Stimulated activated CD4-positive, alpha-beta T cell treated with anti-CD3 and anti-CD28 coated beads, Interleukin-4, amount 100 ng/mL, for 24 hours (primary cell): ENCODE results near the gene NEIL1.
"Not testable (repeated sequence)": the region's sequence is repeated elsewhere in the genome, so short reads cannot be mapped to it uniquely, and the experiment has no call there.

Experiments used
- DNase-seq: peaks from one replicate; pipeline ENCODE4 v3.0.0-alpha.2; 2020

Gene NEIL1

DNA sequence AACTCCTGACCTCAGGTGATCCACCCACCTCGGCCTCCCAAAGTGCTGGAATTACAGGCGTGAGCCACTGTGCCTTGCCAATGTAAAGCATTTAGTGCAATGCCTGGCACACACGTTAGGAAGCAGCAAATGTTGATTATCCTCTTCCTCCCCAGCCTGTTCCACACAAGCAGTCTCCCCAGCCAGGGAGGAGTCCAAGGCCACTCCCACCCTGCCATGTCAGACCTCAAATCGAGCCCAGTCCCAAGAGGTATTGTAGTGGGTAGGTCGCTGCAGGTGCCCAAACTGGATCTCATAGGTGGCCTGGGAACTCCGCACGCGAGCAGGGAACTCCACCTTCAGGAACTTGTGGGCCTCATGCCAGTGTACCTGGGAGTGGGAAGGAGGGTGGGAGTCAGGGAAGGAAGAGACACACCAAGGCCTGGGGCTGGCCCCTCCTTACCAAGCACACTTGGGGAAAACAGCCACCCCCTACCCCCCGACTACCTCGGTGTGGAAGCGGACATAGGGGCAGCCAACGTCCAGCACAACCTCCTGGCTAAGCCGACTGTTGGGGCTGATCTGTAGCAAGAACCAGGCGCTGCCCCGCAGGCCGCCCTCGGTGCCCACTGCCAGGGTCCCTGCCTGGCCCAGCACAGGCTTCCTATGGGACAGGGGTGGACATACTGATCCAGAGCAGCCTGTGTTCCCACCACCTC, 11.3 kb downstream of the NEIL1 start:
- DNase-seq, result no peak

DNA sequence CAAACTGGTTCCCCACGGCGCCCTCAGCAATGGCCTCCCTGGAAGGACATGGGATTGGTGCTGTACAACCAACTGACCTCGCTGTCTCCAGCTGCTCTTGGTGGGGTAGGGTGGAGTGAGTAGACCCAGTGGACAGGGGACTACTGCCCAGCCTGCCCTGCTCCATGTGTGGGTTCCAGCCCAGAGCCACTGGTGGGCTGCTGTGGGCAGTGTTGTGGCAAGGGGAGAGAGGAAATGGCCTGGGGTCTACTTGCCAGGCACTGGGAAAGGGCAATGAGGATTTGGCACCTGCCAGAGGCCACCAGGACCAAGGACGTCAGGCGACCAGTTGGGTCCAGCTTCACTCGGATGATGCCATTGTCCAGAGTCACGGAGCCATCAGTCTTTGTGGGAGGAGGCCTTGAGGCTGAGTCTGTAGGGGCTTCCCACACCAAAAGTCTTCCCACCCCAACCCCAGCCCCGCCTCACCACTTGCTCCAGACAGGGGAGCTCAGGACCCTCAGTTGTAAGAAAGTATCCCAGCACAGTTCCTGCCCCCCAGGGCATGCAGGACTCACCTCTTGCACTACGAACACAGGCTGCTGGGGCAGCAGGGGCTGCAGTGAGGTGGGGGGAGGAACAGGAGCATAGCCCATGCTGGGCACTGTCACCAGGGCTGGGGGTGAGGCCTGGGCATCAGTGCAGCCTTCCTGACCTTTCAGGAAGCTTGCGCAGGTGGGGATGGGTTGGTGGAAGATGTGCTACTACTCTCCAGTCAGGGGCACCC, 12.1 kb downstream of the NEIL1 start:
- DNase-seq, result no peak

DNA sequence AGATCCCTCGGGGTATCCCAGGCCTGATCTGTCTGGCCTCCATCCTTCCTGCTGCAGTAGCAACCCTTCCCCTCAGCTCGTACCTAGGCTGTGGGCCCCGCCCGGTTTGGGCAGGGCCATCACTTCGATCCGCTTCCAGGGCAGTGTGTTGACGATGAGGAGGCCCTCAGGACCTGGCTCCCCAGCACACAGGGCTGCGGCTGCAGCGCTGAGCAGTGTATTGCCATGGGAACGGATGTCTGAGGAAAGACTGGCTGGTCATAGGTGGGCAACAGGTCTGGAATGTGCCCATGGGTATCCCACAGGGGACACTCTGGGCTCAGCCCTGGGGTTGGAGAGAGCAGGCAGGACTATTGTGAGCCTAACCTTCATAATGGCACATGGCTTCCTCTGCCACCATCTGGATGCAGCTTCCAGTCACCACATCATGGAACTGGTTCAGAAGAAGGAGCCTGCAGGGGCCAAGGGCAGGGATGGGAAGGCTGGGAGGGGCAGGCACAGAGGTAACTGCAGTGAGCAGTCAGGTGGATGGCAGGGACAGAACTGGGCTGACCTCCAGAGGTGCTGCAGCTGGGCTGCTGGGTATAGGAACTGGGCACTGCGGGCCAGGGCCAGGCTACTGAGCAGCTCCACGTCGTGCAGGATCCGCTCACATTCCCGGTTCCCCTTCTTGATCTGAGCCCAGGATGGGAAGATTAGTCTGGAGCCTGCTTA, 12.9 kb downstream of the NEIL1 start:
- no peak for DNase-seq

DNA sequence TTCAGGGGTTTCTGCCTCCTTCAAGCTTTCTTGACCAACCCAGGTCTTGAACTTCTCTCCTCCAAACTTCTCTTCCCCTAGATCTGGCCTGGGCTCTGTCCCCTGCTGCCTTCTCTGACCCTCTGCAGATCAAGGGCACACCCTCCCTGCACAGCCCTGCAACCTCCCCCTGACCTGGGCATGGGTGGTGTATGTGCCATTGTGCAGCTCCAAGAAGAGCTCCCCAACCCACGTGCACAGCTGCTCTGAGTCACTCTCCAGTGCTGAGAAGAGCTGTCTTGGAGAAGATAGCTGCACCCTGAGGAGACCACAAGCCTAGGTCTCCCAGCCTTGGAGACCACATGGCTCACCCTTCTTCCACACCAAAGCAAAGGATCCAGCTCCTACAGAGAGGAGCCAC, 13.6 kb downstream of the NEIL1 start:
- no peak for DNase-seq

DNA sequence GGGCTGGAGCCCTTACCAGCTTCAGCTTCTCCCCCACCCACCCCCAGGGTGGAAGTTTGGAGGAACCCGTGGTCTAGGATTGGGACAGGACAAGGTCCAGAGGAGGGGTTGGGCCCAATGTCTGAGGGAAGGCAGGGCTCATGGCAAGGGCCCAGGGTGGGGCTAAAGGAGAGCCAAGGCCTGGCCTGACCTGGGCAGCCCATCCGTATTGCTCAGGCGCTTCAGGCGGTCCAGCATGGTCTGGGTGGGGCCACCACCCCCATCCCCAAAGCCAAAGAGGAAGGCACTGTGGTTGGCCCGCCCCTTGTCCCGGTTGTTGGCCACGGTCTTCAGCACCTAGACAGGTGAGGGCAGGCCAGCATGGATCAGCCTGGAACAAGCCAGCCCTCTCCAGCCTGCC, 14.0 kb downstream of the NEIL1 start:
- no peak for DNase-seq

DNA sequence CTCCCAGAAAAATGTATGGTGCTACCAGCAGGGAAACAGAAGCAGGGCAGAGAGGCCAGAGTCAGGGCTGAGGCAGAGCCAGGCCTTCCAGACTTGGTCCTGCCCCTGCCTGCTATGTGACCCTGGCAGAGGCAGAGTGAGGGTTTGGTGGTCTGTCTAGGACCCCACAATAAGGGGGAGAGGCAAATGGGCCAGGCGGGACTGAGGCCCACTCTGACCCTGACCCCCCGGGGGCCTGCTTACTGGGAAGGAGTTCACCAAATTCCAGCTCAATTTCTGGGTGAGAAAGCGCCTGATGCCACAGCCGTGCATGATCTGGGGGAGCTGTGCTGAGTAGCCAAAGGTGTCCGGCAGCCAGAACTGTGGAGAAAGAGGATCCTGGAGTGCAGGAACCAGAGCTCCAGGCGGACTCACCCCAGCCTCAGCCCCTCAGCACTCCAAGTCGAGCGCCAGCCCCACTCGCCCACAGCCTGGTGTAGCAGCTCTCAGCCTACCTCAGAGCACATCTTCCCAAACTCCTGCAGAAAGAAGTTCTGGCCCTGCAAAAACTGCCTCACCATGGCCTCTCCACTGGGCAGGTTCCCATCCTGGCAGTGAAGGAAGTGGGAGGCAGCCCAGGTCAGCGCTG, 14.6 kb downstream of the NEIL1 start:
- DNase-seq, result no peak

DNA sequence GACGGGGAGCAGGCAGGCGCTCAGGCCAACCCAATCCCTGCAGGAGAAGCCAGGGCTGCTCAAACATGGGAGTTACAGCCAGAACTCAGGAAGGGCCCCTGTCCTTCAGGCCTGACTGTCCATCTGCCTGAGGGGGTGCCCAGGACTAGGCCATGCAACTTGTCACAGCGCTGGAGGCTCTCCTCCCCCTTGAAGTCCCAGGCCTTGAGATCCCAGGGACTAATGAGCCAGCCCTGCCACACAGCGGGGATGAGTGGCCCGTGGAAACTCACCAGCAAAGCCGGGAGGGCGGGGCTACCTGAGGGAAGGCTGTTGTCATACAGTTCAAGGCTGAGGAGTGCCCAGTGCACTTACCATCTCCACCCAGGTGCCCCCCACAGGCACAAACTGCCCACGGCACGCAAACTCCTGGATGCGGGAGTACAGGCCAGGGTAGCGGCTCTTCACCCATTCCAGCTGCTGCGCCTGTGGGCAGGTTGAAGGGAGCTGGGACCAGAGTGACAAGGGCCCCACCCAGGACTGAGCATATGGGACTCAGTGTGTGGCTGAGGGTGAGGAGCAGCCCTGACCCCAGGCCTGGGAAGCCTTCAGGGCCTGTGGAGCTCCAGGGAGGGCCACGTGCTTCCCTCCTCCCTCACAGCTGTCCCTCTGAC, 15.3 kb downstream of the NEIL1 start:
- DNase-seq, result no peak

DNA sequence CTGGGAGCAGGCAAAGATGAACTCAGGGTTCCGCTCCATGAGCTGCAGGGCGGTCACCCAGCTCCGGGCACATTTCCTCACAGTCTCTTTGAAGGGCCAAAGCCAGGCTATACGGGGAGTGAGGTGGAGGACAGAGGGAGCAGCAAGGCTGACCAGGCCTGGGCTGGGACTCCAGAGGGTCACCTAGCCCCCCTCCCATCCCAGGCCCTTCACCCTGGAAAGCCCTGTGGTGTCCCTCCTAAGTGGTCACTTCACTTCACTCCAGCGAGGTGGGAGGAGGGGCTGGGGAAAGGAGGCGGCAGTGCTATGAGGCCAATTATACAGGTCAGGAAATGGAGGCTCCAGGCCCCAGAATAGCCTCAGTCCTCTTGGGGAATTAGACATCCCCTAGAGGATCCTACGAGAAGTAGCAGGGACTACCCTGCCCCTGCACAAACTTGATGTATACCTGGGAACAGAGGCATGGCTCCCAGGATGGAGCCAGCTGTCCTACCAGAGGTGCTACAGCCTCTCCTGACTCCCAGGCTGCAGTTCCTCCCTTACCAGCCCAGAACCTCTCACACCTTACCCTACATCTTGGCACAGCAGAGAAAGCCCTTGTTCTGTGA, 15.9 kb downstream of the NEIL1 start:
- no peak for DNase-seq

DNA sequence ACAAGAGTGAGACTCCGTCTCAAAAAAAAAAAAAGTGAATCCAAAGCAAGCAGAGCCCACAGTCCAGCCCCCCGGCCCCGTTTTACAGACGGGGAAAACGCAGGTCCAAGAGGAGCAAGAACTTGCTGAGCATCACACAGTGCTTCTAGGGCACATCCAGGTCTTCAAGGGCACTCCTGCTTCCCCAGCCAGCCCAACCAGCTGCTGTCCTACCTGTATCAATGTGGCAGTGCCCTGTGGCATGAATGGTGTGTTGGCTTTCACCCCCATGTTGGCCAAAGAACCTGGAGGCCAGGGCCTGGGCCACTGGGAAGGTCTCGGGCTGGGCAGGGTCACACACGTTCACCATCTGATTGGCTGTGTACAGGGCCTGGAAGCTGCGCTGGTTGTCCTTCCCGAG, 16.9 kb downstream of the NEIL1 start:
- DNase-seq, result no peak

DNA sequence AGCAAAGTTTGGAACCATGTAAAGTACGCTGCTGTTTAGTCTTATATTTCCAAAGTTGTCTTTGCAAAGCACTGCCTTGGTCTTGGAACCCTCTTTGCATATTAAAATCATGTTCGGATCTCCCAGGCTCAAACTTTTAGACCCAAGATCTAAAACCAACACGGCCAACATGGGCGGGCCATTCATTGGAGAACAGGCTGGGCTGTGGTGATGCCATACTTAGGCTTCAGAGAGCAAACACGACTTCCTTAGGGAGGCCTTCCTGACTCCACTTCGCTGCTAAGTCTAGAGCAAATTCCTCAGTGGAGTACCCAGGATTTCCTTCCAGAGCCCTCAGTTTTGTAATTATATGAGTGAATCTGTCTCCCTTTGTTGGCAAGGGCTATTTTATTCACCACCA, 18.0 kb downstream of the NEIL1 start:
- DNase-seq, result no peak

DNA sequence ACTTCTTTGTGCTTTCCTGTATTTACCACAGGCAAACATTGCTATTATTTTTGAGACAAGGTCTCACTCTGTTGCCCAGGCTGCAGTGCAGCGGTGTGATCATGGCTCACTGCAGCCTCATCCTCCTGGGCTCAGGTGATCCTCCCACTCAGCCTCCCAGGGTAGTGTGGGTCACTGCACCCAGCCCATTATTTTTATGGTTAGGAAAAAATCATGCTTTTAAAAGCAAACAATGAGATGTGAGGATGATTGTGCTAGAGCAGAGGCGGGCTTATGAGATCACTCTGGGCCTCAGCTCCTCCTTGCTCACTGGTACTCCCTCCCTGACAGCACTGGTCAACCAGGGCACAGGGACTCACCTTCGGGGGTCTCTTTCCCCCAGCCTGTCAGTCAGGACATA, 19.3 kb downstream of the NEIL1 start:
- DNase-seq, result no peak

DNA sequence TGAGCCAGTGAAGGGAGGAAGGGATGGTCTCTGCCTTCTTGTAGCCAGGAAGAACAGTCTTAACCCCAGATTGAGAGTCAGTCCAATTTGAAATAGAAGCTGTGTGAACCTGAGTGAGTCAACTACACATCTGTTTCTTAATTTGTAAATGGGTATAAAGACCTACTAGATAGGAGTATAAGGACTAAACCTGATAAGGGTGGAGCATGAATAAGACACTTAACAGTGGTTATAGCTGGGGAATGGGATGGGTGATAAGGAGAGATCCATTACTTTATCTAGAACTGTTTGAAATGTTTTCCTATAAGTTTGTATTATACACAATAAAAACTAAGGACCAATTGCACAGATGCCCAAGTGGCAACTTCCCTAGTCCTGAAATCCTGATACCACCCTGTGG, 20.2 kb downstream of the NEIL1 start:
- no peak for DNase-seq

DNA sequence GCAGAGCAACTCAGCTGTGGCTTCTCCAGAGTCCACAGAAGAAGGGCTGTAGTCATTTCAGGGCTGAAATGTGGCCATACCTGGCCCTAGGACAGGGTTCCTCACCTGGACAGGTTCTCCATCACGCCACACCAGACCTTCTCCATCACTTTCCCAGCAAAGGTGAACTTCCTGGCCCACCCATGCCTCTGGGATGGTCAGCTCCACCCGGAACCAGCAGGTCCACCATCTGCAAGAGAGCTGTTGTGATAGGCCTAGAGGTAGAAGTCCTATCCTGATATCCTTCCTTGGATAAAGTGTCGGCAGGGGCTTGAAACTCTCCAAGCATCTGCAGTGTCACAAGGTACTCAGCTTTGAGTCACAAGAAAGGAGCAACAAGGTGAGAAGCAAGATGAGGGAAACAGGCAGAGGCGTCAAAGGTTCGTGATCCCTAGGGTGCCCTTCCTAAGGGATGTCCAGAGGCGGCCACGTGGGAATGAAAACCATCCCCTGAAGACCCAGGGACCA, 20.6 kb downstream of the NEIL1 start:
- no peak for DNase-seq

DNA sequence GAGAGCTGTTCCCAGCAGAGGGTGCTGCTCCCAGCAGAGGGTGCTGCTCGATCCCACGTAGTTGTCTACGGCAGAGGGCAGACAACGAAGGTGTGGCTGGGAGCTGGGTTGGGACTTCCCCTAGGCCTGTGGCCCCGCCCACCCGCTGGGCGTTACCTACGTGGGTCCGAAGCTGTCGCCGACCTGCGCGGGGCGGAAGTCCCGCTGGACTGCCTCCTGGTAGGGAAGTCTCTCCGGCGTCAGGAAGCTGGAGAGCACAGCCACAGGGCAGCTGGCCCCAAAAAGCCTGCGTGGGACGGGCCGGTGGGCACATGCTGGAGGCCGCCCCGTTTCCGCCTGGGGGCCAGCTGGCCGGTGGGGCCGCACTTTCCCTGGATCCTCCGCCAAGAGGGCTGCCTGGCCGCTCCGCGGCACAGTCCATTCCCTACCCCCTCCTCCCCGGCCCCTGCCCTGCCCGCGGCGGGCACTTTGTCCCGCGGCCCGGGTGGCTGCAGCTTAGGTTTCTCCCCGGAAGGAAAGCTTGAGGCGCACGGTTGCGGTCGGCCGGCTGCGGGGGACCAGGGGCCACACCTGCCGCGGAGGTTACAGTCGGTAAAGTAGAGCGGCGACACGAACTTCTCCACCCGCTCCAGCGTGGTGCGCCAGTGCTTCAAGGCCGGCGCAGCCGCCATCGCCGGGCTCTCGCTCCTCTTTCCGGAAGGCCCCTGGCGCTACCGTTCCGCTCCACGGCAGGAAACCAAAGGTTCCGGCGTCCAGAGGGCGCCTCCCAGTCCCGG, 21.3 kb downstream of the NEIL1 start, which contains the start of gene MAN2C1:
Gene MAN2C1, minus strand, starts transcription at position 695 of the 776 bp plus-strand sequence. Its CDS starts 24 bp downstream, at position 671.
- DNase-seq, result peak; percentile 95

DNA sequence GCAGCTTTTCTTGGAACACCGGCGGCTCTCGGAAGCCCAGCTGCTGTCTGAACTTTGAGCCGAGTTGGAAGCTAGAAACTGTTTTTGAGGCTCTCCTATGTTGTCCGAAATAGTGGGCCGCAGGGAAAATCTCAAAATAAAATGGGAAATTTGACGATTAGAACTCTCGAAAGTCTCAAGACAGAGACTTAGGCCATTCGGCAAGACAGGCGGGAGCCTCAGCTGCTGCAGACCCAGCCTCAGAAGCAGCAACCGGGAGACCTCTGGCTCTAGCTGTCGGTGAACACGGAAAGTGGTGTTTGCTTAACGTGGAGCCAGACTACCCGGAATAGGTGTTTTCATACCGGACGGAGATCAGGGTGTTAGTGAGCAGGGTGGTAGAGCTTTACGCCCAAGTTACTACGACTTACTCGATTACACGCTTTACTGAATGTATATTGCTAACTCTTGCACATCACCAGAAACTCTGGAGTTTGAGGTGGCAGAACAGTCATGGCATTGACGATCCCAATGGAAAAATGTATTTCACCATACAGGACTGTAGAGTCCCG, 21.9 kb downstream of the NEIL1 start:
- no peak for DNase-seq

DNA sequence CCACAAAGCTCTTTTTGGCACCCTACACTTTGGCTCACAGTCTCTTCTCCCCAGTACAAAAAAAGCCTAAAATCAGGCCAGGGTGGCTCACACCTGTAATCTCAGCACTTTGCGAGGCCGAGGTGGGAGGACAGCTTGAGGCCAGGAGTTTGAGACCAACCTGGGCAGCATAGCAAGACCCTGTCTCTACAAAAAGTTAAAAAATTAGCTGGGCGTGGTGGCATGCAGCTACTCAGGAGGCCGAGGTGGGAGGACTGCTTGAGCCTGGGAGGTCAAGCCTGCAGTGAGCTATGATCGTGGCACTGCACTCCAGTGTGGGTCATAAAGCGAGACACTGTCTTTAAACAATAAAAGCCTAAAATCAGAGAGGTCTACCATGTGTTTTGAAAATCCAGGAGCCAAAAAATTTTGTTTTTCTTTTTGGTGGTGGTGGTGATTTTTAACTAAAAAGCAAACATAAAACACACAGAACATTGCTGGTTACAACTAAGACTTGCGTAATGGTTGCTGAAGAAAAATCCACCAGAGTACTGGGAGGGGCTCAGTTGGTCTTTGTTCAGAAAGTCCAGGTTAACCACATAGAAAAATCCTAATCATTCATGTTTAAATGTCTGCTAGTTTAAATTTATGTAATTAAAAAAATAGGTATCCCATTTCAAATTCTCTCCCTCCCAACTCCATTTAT, 23.2 kb downstream of the NEIL1 start:
- DNase-seq, result no peak

DNA sequence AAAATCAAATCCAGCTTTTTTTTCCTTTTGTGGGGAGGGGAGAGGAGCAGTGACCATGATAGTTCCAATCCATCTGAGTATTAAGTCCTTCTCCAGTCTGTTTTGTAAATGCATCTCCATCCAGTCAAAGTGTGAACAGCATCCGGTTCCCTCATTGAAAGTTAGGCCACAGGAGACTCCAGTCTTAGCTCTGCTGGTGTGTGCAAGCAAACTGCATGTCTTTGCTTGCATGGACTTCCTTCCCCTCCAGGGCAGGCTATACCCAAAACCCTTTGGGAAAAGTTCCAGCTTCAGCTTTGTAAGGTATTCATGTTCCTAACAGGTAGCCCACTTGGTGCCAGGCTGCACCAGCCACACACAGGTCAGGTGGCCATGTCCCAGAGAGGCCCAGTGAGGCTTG, 24.6 kb downstream of the NEIL1 start:
- DNase-seq, result no peak

DNA sequence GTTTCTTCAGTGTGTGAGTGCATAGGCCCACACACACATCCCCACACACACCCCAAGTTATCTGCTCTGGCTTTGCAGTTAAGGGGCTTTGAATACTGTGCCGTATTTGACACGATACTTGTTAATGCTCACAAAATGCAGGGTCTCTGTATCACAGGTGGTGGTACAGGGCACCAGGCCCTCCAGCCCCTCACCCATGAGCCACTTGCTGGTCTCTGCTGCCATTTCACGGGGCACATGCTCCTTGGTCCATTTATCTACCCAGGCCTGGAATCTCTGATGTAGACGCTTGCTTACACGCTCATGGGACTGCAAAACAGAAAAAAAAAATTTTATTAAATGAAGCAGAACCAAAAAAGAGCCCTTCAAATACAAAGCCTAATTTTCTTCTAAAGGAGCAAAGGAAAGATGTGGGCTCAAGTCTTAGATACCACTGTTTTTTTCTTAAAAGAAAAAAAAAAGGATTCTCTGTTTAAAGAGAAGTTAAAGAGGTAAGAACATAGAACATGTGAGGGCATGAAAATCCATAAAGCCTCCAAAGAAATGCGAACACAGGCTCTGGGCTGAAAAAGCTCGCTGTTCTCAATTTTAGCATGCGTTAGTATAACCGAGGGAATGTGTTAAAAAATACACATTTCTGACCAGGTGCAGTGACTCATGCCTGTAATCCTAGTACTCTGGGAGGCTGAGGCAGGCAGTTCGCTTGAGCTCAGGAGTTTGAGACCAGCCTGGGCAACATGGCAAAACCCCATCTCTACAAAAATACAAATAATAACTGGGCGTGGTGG, 25.3 kb downstream of the NEIL1 start:
- no peak for DNase-seq

DNA sequence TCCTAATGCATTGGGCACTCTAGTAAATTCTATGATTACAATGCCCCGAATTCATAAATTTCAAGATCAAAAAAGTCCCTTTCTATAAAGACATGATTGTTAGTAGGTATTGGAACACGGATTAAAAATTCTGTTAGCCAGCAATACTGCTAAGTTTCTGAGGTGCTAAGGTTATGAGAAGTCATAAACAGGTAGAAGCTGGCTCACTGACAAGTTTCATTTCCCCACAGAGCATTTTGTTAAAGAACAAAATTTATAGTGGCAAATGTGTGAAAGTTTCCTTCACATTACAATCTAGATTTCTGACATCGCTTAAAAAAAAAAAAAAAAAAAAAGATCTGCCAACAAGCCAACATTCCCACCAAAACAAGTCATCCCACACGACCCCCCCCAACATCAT, 33.9 kb downstream of the NEIL1 start:
- no peak for DNase-seq

DNA sequence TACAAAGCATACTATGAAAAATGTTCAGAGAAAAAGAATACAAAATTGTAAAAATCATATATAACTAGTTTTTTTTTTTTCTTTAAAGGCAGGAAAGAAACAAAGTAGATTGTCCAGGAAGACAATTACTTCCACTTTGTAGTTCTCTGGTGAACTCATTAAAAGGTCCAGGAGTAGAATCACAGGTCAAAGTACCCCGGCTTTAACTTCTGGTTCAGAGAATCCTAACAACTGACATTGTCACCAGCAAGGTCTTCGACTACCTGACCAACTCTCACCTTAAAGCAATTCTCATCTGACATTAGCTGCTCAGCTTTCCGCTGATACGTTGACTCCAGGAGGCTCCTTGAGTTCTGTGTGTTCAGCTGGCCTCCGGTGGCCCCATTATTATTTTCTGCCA, 37.1 kb downstream of the NEIL1 start:
- DNase-seq, result not testable (repeated sequence)
